GM12878 (cell line): Measurements from ENCODE around the gene ANP32A.

Source experiments
- CTCF ChIP-seq, 3 experiments: IDR thresholded peaks in 2 of 3; conservative IDR thresholded peaks in 1 of 3; 2 replicates each; pipeline ENCODE4 v1.5.1; 2011; ENCODE audit warnings: low read depth in 3 of 3, low read length in 3 of 3, mild to moderate bottlenecking in 3 of 3, control low read depth in 2 of 3, moderate library complexity in 2 of 3, inconsistent platforms in 1 of 3, mixed read lengths in 1 of 3; ENCODE audit not compliant: control insufficient read depth in 2 of 3, insufficient read depth in 1 of 3; ENCODE audit errors: extremely low read depth in 1 of 3
- POLR2AphosphoS2 ChIP-seq: IDR thresholded peaks from 2 replicates; pipeline ENCODE4 v1.6.1; 2011; ENCODE audit warnings: low read depth, mild to moderate bottlenecking, low read length, improper control_type of control experiment, moderate library complexity
- POLR2AphosphoS5 ChIP-seq: IDR thresholded peaks from 2 replicates; pipeline ENCODE4 v1.6.1; 2011; ENCODE audit warnings: mild to moderate bottlenecking, low read length, inconsistent platforms
- RAD21 ChIP-seq: IDR thresholded peaks from 2 replicates; pipeline ENCODE4 v1.6.1; 2011; ENCODE audit warnings: mild to moderate bottlenecking, low read depth, low read length, moderate library complexity; ENCODE audit not compliant: insufficient read depth
- YY1 ChIP-seq: IDR thresholded peaks from 2 replicates; pipeline ENCODE4 v1.6.1; 2011; ENCODE audit warnings: low read depth, mild to moderate bottlenecking, low read length

GRCh38 chr15:68806220-68807060, 14.3 kb downstream of the ANP32A start:
- no peak for TF ChIP-seq POLR2AphosphoS5
- TF ChIP-seq POLR2AphosphoS2 = no peak
- TF ChIP-seq RAD21 = no peak
- no peak for TF ChIP-seq YY1
- TF ChIP-seq CTCF (IDR thresholded peaks at IDR 0.05 in 2 of 3, conservative IDR thresholded peaks at IDR 0.05 in 1 of 3; ENCODE audit: control insufficient read depth in 2 of 3, extremely low read depth in 1 of 3, insufficient read depth in 1 of 3, low read depth in 3 of 3, low read length in 3 of 3) = no peak
